ENCODE data around the gene TRIL.

The TRIL gene

GRCh38 chr7:28954471-28954870 lies 3.7 kb downstream of the TRIL start:
- H3K4me3 ChIP-seq (ENCODE audit: insufficient read depth, low read length, poor library complexity, severe bottlenecking), result no peak overlapping the region
- no peaks in the 10 kb centered on the region for H3K9me3 ChIP-seq (ENCODE audit: insufficient read depth, low read length)
- no peaks in the 10 kb centered on the region for H3K36me3 ChIP-seq (ENCODE audit: low read length)
- H3K79me2 ChIP-seq (ENCODE audit: insufficient read depth, low read length), result no peaks in the 10 kb centered on the region
- TF ChIP-seq EZH2phosphoT487 (conservative IDR thresholded peaks at IDR 0.05; ENCODE audit: low read length), result no peak
- no peak for TF ChIP-seq CTCF (IDR thresholded peaks at IDR 0.05; ENCODE audit: insufficient read depth, low read length, poor library complexity, severe bottlenecking)
- H3K9me2 ChIP-seq (replicated peaks; ENCODE audit: insufficient read depth, low read length), result no peaks in the 10 kb centered on the region
- H3K4me2 ChIP-seq (ENCODE audit: low read depth, low read length, poor library complexity, severe bottlenecking), result no peak overlapping the region
- H2AFZ ChIP-seq (ENCODE audit: low read depth, low read length, severe bottlenecking), result no peak overlapping the region
- no peaks in the 10 kb centered on the region for H4K20me1 ChIP-seq (ENCODE audit: low read depth, low read length)
- H3K27me3 ChIP-seq (ENCODE audit: low read length), result no peaks in the 10 kb centered on the region
- H3K9ac ChIP-seq (ENCODE audit: low read length), result no peak overlapping the region
- H3K27ac ChIP-seq (ENCODE audit: low read depth, low read length), result 0 out of 2 replicates have a peak overlapping the region, but pooled peaks have one; percentile 0
- no peaks in the 10 kb centered on the region for H3F3A ChIP-seq (ENCODE audit: insufficient read depth)

GRCh38 chr7:28953633-28954032 lies 4.5 kb downstream of the TRIL start:
- Histone ChIP-seq H3K4me3 (ENCODE audit: insufficient read depth, low read length, poor library complexity, severe bottlenecking) (no peak overlapping the region), H3K36me3 (ENCODE audit: low read length) (no peaks in the 10 kb centered on the region), H3F3A (ENCODE audit: insufficient read depth) (no peaks in the 10 kb centered on the region), H2AFZ (ENCODE audit: low read depth, low read length, severe bottlenecking) (no peak overlapping the region), H3K9ac (ENCODE audit: low read length) (no peak overlapping the region), H3K9me3 (ENCODE audit: insufficient read depth, low read length) (no peaks in the 10 kb centered on the region), H3K4me2 (ENCODE audit: low read depth, low read length, poor library complexity, severe bottlenecking) (peak overlapping the region; percentile 18), H3K27me3 (ENCODE audit: low read length) (no peaks in the 10 kb centered on the region), H4K20me1 (ENCODE audit: low read depth, low read length) (no peaks in the 10 kb centered on the region), H3K27ac (ENCODE audit: low read depth, low read length) (no peak overlapping the region), H3K9me2 (replicated peaks; ENCODE audit: insufficient read depth, low read length) (no peaks in the 10 kb centered on the region), H3K79me2 (ENCODE audit: insufficient read depth, low read length) (no peaks in the 10 kb centered on the region)
- TF ChIP-seq EZH2phosphoT487 (conservative IDR thresholded peaks at IDR 0.05; ENCODE audit: low read length) (no peak), CTCF (IDR thresholded peaks at IDR 0.05; ENCODE audit: insufficient read depth, low read length, poor library complexity, severe bottlenecking) (no peak)

GRCh38 chr7:28942168-28942567 lies 16.0 kb downstream of the TRIL start:
- Histone ChIP-seq H3K9ac (ENCODE audit: low read length) (no peak overlapping the region), H3K27ac (ENCODE audit: low read depth, low read length) (no peak overlapping the region), H3K9me3 (ENCODE audit: insufficient read depth, low read length) (no peaks in the 10 kb centered on the region), H4K20me1 (ENCODE audit: low read depth, low read length) (no peaks in the 10 kb centered on the region), H3K79me2 (ENCODE audit: insufficient read depth, low read length) (no peaks in the 10 kb centered on the region), H3K9me2 (replicated peaks; ENCODE audit: insufficient read depth, low read length) (no peaks in the 10 kb centered on the region), H3K4me2 (ENCODE audit: low read depth, low read length, poor library complexity, severe bottlenecking) (no peak overlapping the region), H3K27me3 (ENCODE audit: low read length) (no peaks in the 10 kb centered on the region), H3K36me3 (ENCODE audit: low read length) (no peaks in the 10 kb centered on the region), H3F3A (ENCODE audit: insufficient read depth) (no peaks in the 10 kb centered on the region), H3K4me3 (ENCODE audit: insufficient read depth, low read length, poor library complexity, severe bottlenecking) (no peak overlapping the region), H2AFZ (ENCODE audit: low read depth, low read length, severe bottlenecking) (no peak overlapping the region)
- no peak for TF ChIP-seq CTCF (IDR thresholded peaks at IDR 0.05; ENCODE audit: insufficient read depth, low read length, poor library complexity, severe bottlenecking)
- TF ChIP-seq EZH2phosphoT487 (conservative IDR thresholded peaks at IDR 0.05; ENCODE audit: low read length), result no peak
